ENCODE data around the gene CEMIP. TPM values are rescaled to one million over a fixed set of nuclear protein-coding genes. Genes with fewer than 3 reads are reported as not detected.
A peak's percentile ranks its signal among the peaks of the same experiment; 100 is the strongest.

The CEMIP gene
- total RNA-seq, 1 donor, result 131 TPM

GRCh38 chr15:80992441-80992840, 213.3 kb downstream of the CEMIP start:
- DNase-seq (ENCODE audit: low read depth), result no peak
- H3K4me3 ChIP-seq (ENCODE audit: low read depth, low read length), result no peak overlapping the region
- TF ChIP-seq CTCF (IDR thresholded peaks at IDR 0.05; ENCODE audit: insufficient read depth, low read depth, low read length), result no peak

GRCh38 chr15:80996247-80996646, 217.1 kb downstream of the CEMIP start:
- TF ChIP-seq CTCF (IDR thresholded peaks at IDR 0.05; ENCODE audit: insufficient read depth, low read depth, low read length), result peak; percentile 44

GRCh38 chr15:80997692-80998091, 218.5 kb downstream of the CEMIP start:
- no peak for TF ChIP-seq CTCF (IDR thresholded peaks at IDR 0.05; ENCODE audit: insufficient read depth, low read depth, low read length)
- DNase-seq (ENCODE audit: low read depth), result no peak
- H3K4me3 ChIP-seq (ENCODE audit: low read depth, low read length), result no peak overlapping the region

More at GRCh38 chr15:80996247-80996646, 217.1 kb downstream of the CEMIP start:
- DNase-seq (ENCODE audit: low read depth), result no peak
- H3K4me3 ChIP-seq (ENCODE audit: low read depth, low read length), result no peak overlapping the region

GRCh38 chr15:80998251-80998650, 219.1 kb downstream of the CEMIP start:
- H3K4me3 ChIP-seq (ENCODE audit: low read depth, low read length), result no peak overlapping the region
- no peak for DNase-seq (ENCODE audit: low read depth)
- TF ChIP-seq CTCF (IDR thresholded peaks at IDR 0.05; ENCODE audit: insufficient read depth, low read depth, low read length), result no peak

GRCh38 chr15:80999623-81000036, 220.5 kb downstream of the CEMIP start:
- peak overlapping the region; percentile 89 for H3K4me3 ChIP-seq (ENCODE audit: low read depth, low read length)
- DNase-seq (ENCODE audit: low read depth), result no peak
- no peak for TF ChIP-seq CTCF (IDR thresholded peaks at IDR 0.05; ENCODE audit: insufficient read depth, low read depth, low read length)

GRCh38 chr15:81000144-81000623, 221.0 kb downstream of the CEMIP start:
- no peak for DNase-seq (ENCODE audit: low read depth)
- no peak for TF ChIP-seq CTCF (IDR thresholded peaks at IDR 0.05; ENCODE audit: insufficient read depth, low read depth, low read length)
- peak overlapping the region; percentile 89 for H3K4me3 ChIP-seq (ENCODE audit: low read depth, low read length)

- DNase-seq (ENCODE audit: low read depth), result peak; percentile 94
- H3K4me3 ChIP-seq (ENCODE audit: low read depth, low read length), result peak within 1 kb of the TSS; percentile 89
- no peak for TF ChIP-seq CTCF (IDR thresholded peaks at IDR 0.05; ENCODE audit: insufficient read depth, low read depth, low read length)
These were observed 221.5 kb downstream of the CEMIP start, which contains the start of gene TLNRD1 for GRCh38 chr15:81000624-81001151. TSS of gene TLNRD1 (plus strand) at chr15:81000923. CDS start at chr15:81002272, 1,349 bp downstream.
